Activated B cell treated with CpG ODN at 0.5 μM for 24 hours (primary cell): ENCODE measurements around the gene TJP3. TPM values are rescaled to one million over a fixed set of nuclear protein-coding genes. Genes with fewer than 3 reads are reported as not detected.

Source experiments
- ATAC-seq: fragments of 200-7000 bp; cut with Tn5 transposase; one replicate; pipeline ENCODE4 v1.10.0; 2021; ENCODE audit warnings: low read depth, mild to moderate bottlenecking, moderate library complexity
- CTCF ChIA-PET: fragments of 350-600 bp; sonication (Branson Sonifier 250); formaldehyde crosslinking; loops from one replicate; lab custom pipeline; 2021; ENCODE audit warnings: antibody characterized with exemption; lab: Charles Lee
- POLR2A ChIA-PET: fragments of 350-600 bp; sonication (Branson Sonifier 250); formaldehyde crosslinking; loops from one replicate; lab custom pipeline; 2021; ENCODE audit warnings: antibody characterized with exemption; lab: Charles Lee
- DNase-seq: peaks from one replicate; pipeline ENCODE4 v3.0.0; 2022
- H3K27ac Mint-ChIP-seq: one replicate; pipeline ENCODE4 v1.8.0; 2020; ENCODE audit warnings: mixed read lengths
- H3K27me3 Mint-ChIP-seq: one replicate; pipeline ENCODE4 v1.8.0; 2021; ENCODE audit warnings: mixed read lengths
- H3K36me3 Mint-ChIP-seq: one replicate; pipeline ENCODE4 v1.8.0; 2021; ENCODE audit warnings: low read depth, mixed read lengths
- H3K4me1 Mint-ChIP-seq: one replicate; pipeline ENCODE4 v1.8.0; 2021; ENCODE audit warnings: mixed read lengths
- H3K4me3 Mint-ChIP-seq: one replicate; pipeline ENCODE4 v1.8.0; 2020; ENCODE audit warnings: mild to moderate bottlenecking, mixed read lengths
- H3K9me3 Mint-ChIP-seq: one replicate; pipeline ENCODE4 v1.8.0; 2020; ENCODE audit warnings: mixed read lengths
- CTCF ChIP-seq: fragments of 200-600 bp; IDR thresholded peaks from one replicate; pipeline ENCODE4 v1.8.0; 2022; ENCODE audit warnings: antibody characterized with exemption, mild to moderate bottlenecking
- intact Hi-C: fragments of 100-400 bp; cut with micrococcal nuclease; formaldehyde crosslinking; loops from one replicate; pipeline ENCODE4 v1.15.1; 2024
- total RNA-seq: library from RNA; stranded (reverse); gene quantifications from 2 replicates; pipeline ENCODE4 v1.2.3, GENCODE V29; 2022

The TJP3 gene
- total RNA-seq, 1 donor from 2014 or later, result 0.86 TPM

GRCh38 chr19:3783660-3784584 is 75.7 kb downstream of the TJP3 start:
- Mint-ChIP-seq H3K27me3 (peaks cover 4% of the 10 kb centered on the region), H3K9me3 (peaks cover 13% of the 10 kb centered on the region), H3K4me3 (no peak overlapping the region), H3K36me3 (peaks cover 10% of the 10 kb centered on the region), H3K27ac (no peak overlapping the region), H3K4me1 (peaks cover 16% of the 10 kb centered on the region)
- ChIA-PET POLR2A (no interaction called here), CTCF (no interaction called here)
- intact Hi-C loops, result loop anchor here (1.0 kb wide), 1 partner anchor 38 kb away; no protein-coding TSS in a partner anchor
- no peak for TF ChIP-seq CTCF
- ATAC-seq (peak; percentile 51), DNase-seq (no peak)

- H3K4me1 Mint-ChIP-seq, result peaks cover 21% of the 10 kb centered on the region
- H3K27me3 Mint-ChIP-seq, result peaks cover 5% of the 10 kb centered on the region
- no peak overlapping the region for H3K27ac Mint-ChIP-seq
- POLR2A ChIA-PET, result no interaction called here
- ATAC-seq (no peak), DNase-seq (no peak)
- CTCF ChIA-PET, result no interaction called here
- no peak for TF ChIP-seq CTCF
- intact Hi-C loops, result no loop called here
- peaks cover 10% of the 10 kb centered on the region for H3K36me3 Mint-ChIP-seq
- peaks cover 13% of the 10 kb centered on the region for H3K9me3 Mint-ChIP-seq
- peak overlapping the region; percentile 75 for H3K4me3 Mint-ChIP-seq
These were observed 76.6 kb downstream of the TJP3 start for GRCh38 chr19:3784607-3785450.

GRCh38 chr19:3785451-3785937 is 77.3 kb downstream of the TJP3 start:
- ChIA-PET CTCF (no interaction called here), POLR2A (no interaction called here)
- Mint-ChIP-seq H3K4me3 (peak overlapping the region; percentile 75), H3K27me3 (peaks cover 5% of the 10 kb centered on the region), H3K4me1 (peaks cover 21% of the 10 kb centered on the region), H3K36me3 (peaks cover 10% of the 10 kb centered on the region), H3K27ac (no peak overlapping the region), H3K9me3 (peaks cover 13% of the 10 kb centered on the region)
- TF ChIP-seq CTCF, result no peak
- intact Hi-C loops, result no loop called here
- ATAC-seq (peak; percentile 27), DNase-seq (no peak)

GRCh38 chr19:3785938-3786824 is 78.0 kb downstream of the TJP3 start, which contains the start of gene MATK:
Gene MATK, minus strand, starts transcription at chr19:3786381. Its CDS starts 1,246 bp downstream, at chr19:3785135.
- intact Hi-C loops, result no loop called here
- CTCF ChIA-PET, result interaction anchor here (0.7 to 1.3 kb wide), 2 partner anchors 25 to 36 kb away, joined by 3 to 4 read pairs; no protein-coding TSS in a partner anchor
- peaks cover 16% of the 10 kb centered on the region for H3K9me3 Mint-ChIP-seq
- ATAC-seq, result peak; percentile 30
- no peak for DNase-seq
- peaks cover 8% of the 10 kb centered on the region for H3K36me3 Mint-ChIP-seq
- H3K4me3 Mint-ChIP-seq, result peak within 1 kb of the TSS; percentile 75
- peaks cover 5% of the 10 kb centered on the region for H3K27me3 Mint-ChIP-seq
- peaks cover 21% of the 10 kb centered on the region for H3K4me1 Mint-ChIP-seq
- POLR2A ChIA-PET, result interaction anchor here (0.8 to 1.6 kb wide), 2 partner anchors 23 to 26 kb away, joined by 3 to 5 read pairs; no protein-coding TSS in a partner anchor
- no peak for TF ChIP-seq CTCF
- H3K27ac Mint-ChIP-seq, result no peak within 1 kb of the TSS
